Thoracic aorta (tissue), 2 donors: ENCODE measurements around the gene PSPC1. TPM values are rescaled to one million over a fixed set of nuclear protein-coding genes. Genes with fewer than 3 reads are reported as not detected.
"Not testable (repeated sequence)": the region's sequence is repeated elsewhere in the genome, so short reads cannot be mapped to it uniquely, and the experiment has no call there.

Source experiments
- ATAC-seq: fragments of 150-250 bp; one replicate; pipeline ENCODE4 v1.8.0; 2017; ENCODE audit warnings: low read depth; ENCODE audit not compliant: insufficient number of reproducible peaks, low FRiP score
- DNase-seq: peaks from one replicate; pipeline ENCODE4 v3.0.0-alpha.2; 2020; ENCODE audit warnings: low spot score
- H3K27ac ChIP-seq, 2 donors: fragments of 200-600 bp; sonication (generic); 1 replicate in 1 of 2; 2 replicates in 1 of 2; pipeline ENCODE4 v1.5.1; 2016; ENCODE audit warnings: mild to moderate bottlenecking in 2 of 2, moderate library complexity in 2 of 2
- H3K27me3 ChIP-seq: fragments of 200-600 bp; sonication (generic); replicated peaks from 2 replicates; pipeline ENCODE4 v1.6.0; 2016; ENCODE audit warnings: mild to moderate bottlenecking; ENCODE audit not compliant: insufficient read depth
- H3K36me3 ChIP-seq: fragments of 200-600 bp; sonication (generic); one replicate; pipeline ENCODE4 v1.5.1; 2016
- H3K4me1 ChIP-seq, 2 donors: fragments of 200-600 bp; sonication (generic); 1 replicate in 1 of 2; 2 replicates in 1 of 2; pipeline versions ENCODE4 v1.5.1 to v1.6.0; 2016; ENCODE audit warnings: low read depth in 2 of 2, mild to moderate bottlenecking in 1 of 2; ENCODE audit not compliant: control insufficient read depth in 1 of 2
- H3K4me3 ChIP-seq: fragments of 200-600 bp; sonication (generic); 2 replicates; pipeline ENCODE4 v1.5.1; 2016; ENCODE audit warnings: mild to moderate bottlenecking
- H3K9me3 ChIP-seq: fragments of 200-600 bp; sonication (generic); 2 replicates; pipeline ENCODE4 v1.5.1; 2016
- CTCF ChIP-seq: fragments of 200-600 bp; sonication (generic); IDR thresholded peaks from one replicate; pipeline ENCODE4 v1.5.1; 2019; ENCODE audit warnings: antibody characterized with exemption
- total RNA-seq, 2 donors: library from RNA; depleted of rRNA; stranded (reverse); fragments of >200 nt; gene quantifications; one replicate each; pipeline versions ENCODE4 v1.1.0 to v1.2.3, GENCODE V29; 2016

The PSPC1 gene
- 10 to 100 TPM; 60.1 to 80.7 TPM for total RNA-seq

- Histone ChIP-seq H3K27ac (peak within 1 kb of the TSS; percentile 96 to 97), H3K4me3 (peak within 1 kb of the TSS; percentile 100)
- H3K27me3 ChIP-seq, H3K36me3 ChIP-seq, H3K9me3 ChIP-seq, H3K4me1 ChIP-seq: not testable (repeated sequence)
- DNase-seq: peak; percentile 80
- peak; percentile 98 for ATAC-seq
These were observed at the start of gene PSPC1 for GRCh38 chr13:19782727-19783682. Gene PSPC1 (minus strand): TSS chr13:19782945. CDS start chr13:19782757, 188 bp downstream.

GRCh38 chr13:19822673-19823072 lies 39.9 kb upstream of the PSPC1 start:
- Histone ChIP-seq H3K27me3 (no peaks in the 10 kb centered on the region), H3K4me3 (no peak overlapping the region), H3K27ac (no peak overlapping the region), H3K36me3 (peaks cover 18% of the 10 kb centered on the region), H3K4me1 (no peaks in the 10 kb centered on the region), H3K9me3 (no peaks in the 10 kb centered on the region)
- no peak for TF ChIP-seq CTCF
- ATAC-seq (no peak), DNase-seq (no peak)

GRCh38 chr13:19818223-19818842 lies 35.6 kb upstream of the PSPC1 start:
- Histone ChIP-seq H3K9me3 (no peaks in the 10 kb centered on the region), H3K27ac (no peak overlapping the region), H3K4me3 (no peak overlapping the region), H3K36me3 (peaks cover 13% of the 10 kb centered on the region), H3K4me1 (no peaks in the 10 kb centered on the region), H3K27me3 (no peaks in the 10 kb centered on the region)
- DNase-seq: no peak
- ATAC-seq: no peak
- no peak for TF ChIP-seq CTCF

- Histone ChIP-seq H3K27me3 (no peaks in the 10 kb centered on the region), H3K9me3 (no peaks in the 10 kb centered on the region), H3K36me3 (peaks cover 13% of the 10 kb centered on the region), H3K4me1 (no peaks in the 10 kb centered on the region), H3K27ac (no peak overlapping the region), H3K4me3 (no peak overlapping the region)
- DNase-seq (no peak), ATAC-seq (no peak)
- no peak for TF ChIP-seq CTCF
These were observed 34.9 kb upstream of the PSPC1 start for GRCh38 chr13:19817510-19818158.

GRCh38 chr13:19817106-19817505 lies 34.4 kb upstream of the PSPC1 start:
- DNase-seq: no peak
- peaks cover 13% of the 10 kb centered on the region for H3K36me3 ChIP-seq
- H3K4me3 ChIP-seq: no peak overlapping the region
- H3K4me1 ChIP-seq: no peaks in the 10 kb centered on the region
- H3K27ac ChIP-seq: no peak overlapping the region
- H3K27me3 ChIP-seq: no peaks in the 10 kb centered on the region
- H3K9me3 ChIP-seq: no peaks in the 10 kb centered on the region
- no peak for ATAC-seq
- no peak for TF ChIP-seq CTCF

- not testable (repeated sequence) for ATAC-seq, H3K9me3 ChIP-seq, DNase-seq, H3K4me3 ChIP-seq, H3K27ac ChIP-seq, H3K4me1 ChIP-seq, H3K27me3 ChIP-seq
- H3K36me3 ChIP-seq: peaks cover 15% of the 10 kb centered on the region
These were observed 33.1 kb upstream of the PSPC1 start for GRCh38 chr13:19815842-19816241.
